Cardiac muscle cell (in vitro differentiated cells and primary cell): Measurements from ENCODE around the gene ARHGEF37. TPM values are rescaled to one million over a fixed set of nuclear protein-coding genes. Genes with fewer than 3 reads are reported as not detected.
"Not testable (repeated sequence)": the region's sequence is repeated elsewhere in the genome, so short reads cannot be mapped to it uniquely, and the experiment has no call there.

Source experiments
- DNase-seq, 2 donors: peaks; one replicate each; pipeline versions ENCODE4 v3.0.0 to v3.0.0-alpha.2; 2010 to 2017; ENCODE audit warnings: low read depth in 1 of 2, low spot score in 1 of 2
- H3K27ac ChIP-seq: fragments of 200-600 bp; sonication (generic); 2 replicates; pipeline ENCODE4 v1.5.1; 2016
- H3K27me3 ChIP-seq: fragments of 200-600 bp; sonication (generic); 2 replicates; pipeline ENCODE4 v1.6.0; 2016; ENCODE audit warnings: control low read depth
- H3K36me3 ChIP-seq: fragments of 200-600 bp; sonication (generic); 2 replicates; pipeline ENCODE4 v1.5.1; 2016; ENCODE audit warnings: control low read depth
- H3K4me1 ChIP-seq: fragments of 200-600 bp; sonication (generic); 2 replicates; pipeline ENCODE4 v1.8.1; 2017; ENCODE audit warnings: low read depth, mild to moderate bottlenecking, mixed run types
- H3K4me3 ChIP-seq: fragments of 200-600 bp; sonication (generic); 2 replicates; pipeline ENCODE4 v1.5.1; 2016; ENCODE audit warnings: mild to moderate bottlenecking
- H3K9me3 ChIP-seq: fragments of 200-600 bp; sonication (generic); 2 replicates; pipeline ENCODE4 v1.5.1; 2017; ENCODE audit warnings: low read depth, mild to moderate bottlenecking, control low read depth
- polyA plus RNA-seq: library from polyadenylated mRNA; unstranded; fragments of >200 nt; fragmentation: Nextera tagmentation; extraction: Ambion mirVana; gene quantifications from 2 replicates; pipeline ENCODE4 v1.2.1, GENCODE V29; 2016
- total RNA-seq: library from RNA; depleted of rRNA; stranded (reverse); fragments of >200 nt; gene quantifications from 2 replicates; pipeline ENCODE4 v1.2.3, GENCODE V29; 2016
- TF ChIP-seq, protein P1 (sequence below): IDR thresholded peaks from 2 replicates; pipeline ENCODE4 v1.5.1; 2012; ENCODE audit warnings: low read depth, mild to moderate bottlenecking, low read length

The ARHGEF37 gene, protein sequence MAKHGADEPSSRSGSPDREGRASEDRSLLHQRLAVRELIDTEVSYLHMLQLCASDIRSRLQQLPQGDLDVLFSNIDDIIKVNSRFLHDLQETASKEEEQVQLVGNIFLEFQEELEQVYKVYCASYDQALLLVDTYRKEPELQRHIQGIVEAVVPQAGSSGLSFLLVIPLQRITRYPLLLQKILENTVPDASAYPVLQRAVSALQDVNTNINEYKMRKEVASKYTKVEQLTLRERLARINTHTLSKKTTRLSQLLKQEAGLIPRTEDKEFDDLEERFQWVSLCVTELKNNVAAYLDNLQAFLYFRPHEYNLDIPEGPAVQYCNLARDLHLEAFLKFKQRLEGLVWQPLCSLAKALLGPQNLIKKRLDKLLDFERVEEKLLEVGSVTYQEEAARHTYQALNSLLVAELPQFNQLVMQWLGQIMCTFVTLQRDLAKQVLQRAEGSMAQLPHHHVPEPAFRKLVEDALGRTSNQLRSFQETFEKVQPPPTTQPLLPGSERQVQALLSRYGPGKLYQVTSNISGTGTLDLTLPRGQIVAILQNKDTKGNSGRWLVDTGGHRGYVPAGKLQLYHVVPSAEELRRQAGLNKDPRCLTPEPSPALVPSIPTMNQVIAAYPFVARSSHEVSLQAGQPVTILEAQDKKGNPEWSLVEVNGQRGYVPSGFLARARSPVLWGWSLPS
- total RNA-seq = 4.2 and 7.6 TPM in 2 replicates
- 4.7 and 6.3 TPM in 2 replicates for polyA plus RNA-seq

DNA sequence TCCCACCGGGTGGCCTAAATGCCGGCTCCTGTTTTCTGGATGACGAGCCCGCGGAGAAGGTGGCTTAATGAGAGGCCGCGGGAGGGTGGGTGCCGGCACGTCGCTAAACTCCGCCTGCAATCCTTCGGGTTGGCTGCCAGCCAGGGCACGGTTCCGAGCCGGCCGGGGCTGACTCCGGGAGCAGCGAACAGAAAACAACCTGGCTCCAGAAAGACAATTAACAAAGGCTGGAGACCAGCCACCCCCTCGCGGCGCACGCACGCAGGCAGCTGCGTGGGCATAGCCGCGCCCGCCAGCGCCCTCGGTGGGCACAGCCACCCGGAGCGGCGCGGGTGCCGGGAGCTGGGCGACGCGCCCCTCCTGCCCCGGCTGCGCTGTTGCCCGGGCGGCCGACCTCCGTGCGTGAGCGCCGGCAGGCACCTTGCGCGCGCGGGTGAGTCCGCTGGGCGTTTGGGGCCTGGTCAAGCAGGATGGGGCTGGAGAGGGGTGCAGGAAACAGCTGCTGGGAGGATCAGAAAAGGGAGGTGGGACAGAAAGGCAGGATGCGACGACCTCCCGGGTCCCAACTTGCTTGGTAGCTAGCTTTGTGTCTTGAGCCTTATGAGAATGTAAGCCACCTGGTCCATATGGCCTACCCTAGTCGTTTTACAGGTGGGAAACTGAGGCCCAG is at the start of gene ARHGEF37:
Gene ARHGEF37 (plus strand): TSS at position 307 of the 670 bp plus-strand sequence. CDS start 16,272 bp downstream, outside the sequence.
- Histone ChIP-seq H3K27me3 (peaks cover 6% of the 10 kb centered on the region), H3K4me3 (peak within 1 kb of the TSS; percentile 32), H3K27ac (no peak within 1 kb of the TSS), H3K4me1 (peaks cover 5% of the 10 kb centered on the region), H3K36me3 (no peaks in the 10 kb centered on the region), H3K9me3 (no peaks in the 10 kb centered on the region)
- peak; percentile 70 to 81 for DNase-seq
- TF ChIP-seq, protein P1, sequence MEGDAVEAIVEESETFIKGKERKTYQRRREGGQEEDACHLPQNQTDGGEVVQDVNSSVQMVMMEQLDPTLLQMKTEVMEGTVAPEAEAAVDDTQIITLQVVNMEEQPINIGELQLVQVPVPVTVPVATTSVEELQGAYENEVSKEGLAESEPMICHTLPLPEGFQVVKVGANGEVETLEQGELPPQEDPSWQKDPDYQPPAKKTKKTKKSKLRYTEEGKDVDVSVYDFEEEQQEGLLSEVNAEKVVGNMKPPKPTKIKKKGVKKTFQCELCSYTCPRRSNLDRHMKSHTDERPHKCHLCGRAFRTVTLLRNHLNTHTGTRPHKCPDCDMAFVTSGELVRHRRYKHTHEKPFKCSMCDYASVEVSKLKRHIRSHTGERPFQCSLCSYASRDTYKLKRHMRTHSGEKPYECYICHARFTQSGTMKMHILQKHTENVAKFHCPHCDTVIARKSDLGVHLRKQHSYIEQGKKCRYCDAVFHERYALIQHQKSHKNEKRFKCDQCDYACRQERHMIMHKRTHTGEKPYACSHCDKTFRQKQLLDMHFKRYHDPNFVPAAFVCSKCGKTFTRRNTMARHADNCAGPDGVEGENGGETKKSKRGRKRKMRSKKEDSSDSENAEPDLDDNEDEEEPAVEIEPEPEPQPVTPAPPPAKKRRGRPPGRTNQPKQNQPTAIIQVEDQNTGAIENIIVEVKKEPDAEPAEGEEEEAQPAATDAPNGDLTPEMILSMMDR = no peak

DNA sequence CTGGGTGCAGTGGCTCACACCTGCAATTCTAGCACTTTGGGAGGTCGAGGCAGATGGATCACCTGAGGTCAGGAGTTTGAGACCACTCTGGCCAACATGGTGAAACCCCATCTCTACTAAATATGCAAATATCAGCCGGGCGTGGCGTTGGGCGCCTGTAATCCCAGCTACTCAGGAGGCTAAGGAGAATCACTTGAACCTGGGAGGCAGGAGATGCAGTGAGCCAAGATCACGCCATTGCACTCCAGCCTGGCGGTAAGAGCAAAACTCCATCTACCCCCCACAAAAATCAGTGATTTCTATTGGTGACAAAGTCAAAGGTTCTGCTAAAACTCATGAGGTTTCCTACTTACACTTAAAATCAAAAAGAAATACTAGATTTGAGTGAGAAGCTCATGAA is 48.9 kb upstream of the ARHGEF37 start:
- DNase-seq = no peak
- TF ChIP-seq, protein P1 = no peak
- no peaks in the 10 kb centered on the region for H3K9me3 ChIP-seq
- peaks cover 5% of the 10 kb centered on the region for H3K36me3 ChIP-seq
- no peaks in the 10 kb centered on the region for H3K27me3 ChIP-seq
- no peak overlapping the region for H3K27ac ChIP-seq
- no peak overlapping the region for H3K4me3 ChIP-seq
- peaks cover 35% of the 10 kb centered on the region for H3K4me1 ChIP-seq

DNA sequence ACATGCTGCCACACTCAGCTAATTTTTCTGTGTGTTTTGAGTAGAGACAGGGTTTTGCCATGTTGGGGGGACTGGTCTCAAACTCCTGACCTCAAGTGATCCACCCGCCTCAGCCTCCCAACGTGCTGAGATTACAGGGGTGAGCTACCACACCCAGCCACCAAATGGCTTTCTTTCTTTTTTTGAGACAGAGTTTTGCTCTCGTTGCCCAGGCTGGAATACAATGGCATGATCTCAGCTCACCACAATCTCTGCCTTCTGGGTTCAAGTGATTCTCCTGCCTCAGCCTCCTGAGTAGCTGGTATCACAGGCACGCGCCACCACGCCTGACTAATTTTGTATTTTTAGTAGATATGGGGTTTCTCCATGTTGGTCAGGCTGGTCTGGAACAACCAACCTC is 45.5 kb upstream of the ARHGEF37 start:
- peaks cover 14% of the 10 kb centered on the region for H3K4me1 ChIP-seq
- not testable (repeated sequence) for H3K27me3 ChIP-seq, H3K9me3 ChIP-seq, H3K4me3 ChIP-seq, DNase-seq
- peak overlapping the region; percentile 45 for H3K27ac ChIP-seq
- H3K36me3 ChIP-seq = peaks cover 14% of the 10 kb centered on the region

DNA sequence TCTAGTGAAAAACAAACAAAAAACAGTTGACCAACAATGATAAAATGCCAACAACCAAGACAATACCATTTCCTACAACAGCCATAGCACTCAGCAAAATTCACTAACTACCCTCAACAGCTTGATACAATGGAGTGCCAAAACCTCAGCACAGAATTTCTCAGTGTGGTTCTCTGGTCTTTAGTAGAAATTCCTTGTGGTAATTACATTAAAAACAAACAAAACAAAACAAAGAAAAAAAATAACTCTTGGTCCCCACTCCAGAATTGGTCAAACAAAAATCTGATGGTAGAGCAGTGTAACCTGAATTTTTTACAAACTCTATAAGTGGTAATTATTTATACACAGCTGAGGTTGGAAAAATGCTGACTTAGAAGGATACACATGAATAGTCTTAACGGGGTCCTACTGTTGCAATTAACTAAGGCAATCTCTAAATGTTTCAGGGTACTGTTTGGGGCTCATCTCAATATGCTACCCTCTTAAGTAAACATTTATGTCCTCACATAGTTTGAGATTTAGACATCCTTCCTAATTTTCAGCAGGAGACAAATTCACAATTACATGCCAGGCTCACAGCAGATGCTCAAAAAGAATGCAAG is 43.8 kb upstream of the ARHGEF37 start:
- TF ChIP-seq, protein P1 = no peak
- Histone ChIP-seq H3K27me3 (no peaks in the 10 kb centered on the region), H3K9me3 (no peaks in the 10 kb centered on the region), H3K27ac (peak overlapping the region; percentile 8), H3K36me3 (peaks cover 14% of the 10 kb centered on the region), H3K4me3 (no peak overlapping the region), H3K4me1 (peaks cover 14% of the 10 kb centered on the region)
- DNase-seq = no peak

DNA sequence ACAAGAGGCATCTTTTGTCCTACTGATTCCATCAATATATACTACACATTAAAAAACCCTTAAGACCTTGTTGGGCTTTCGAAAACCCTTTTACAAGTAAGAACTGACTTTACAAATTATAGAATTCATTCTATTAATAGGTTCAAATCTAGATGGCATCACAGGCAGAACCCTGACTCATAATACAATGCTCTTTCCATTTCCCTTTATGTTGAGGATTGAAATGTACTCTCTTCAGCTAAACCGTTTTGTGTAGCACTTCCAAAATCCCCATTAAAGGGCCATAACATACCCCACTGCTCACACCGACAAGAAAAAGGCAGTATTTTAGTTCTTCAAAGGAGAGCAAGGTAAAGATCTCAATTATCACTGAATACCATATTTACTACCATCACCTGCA is 41.2 kb upstream of the ARHGEF37 start:
- no peak for DNase-seq
- no peaks in the 10 kb centered on the region for H3K9me3 ChIP-seq
- H3K27me3 ChIP-seq = no peaks in the 10 kb centered on the region
- H3K36me3 ChIP-seq = peaks cover 26% of the 10 kb centered on the region
- no peak overlapping the region for H3K4me3 ChIP-seq
- H3K4me1 ChIP-seq = peaks cover 25% of the 10 kb centered on the region
- peak overlapping the region; percentile 11 for H3K27ac ChIP-seq
- TF ChIP-seq, protein P1 = no peak
